ENCODE measurements around the gene RNF224. TPM values are rescaled to one million over a fixed set of nuclear protein-coding genes. Genes with fewer than 3 reads are reported as not detected.
A peak's percentile ranks its signal among the peaks of the same experiment; 100 is the strongest.

The RNF224 gene
- total and polyA plus RNA-seq, 2 of the 13 experiments (the other 11 are each of a cell fraction or from before 2014, with no cell fraction given), result 0.09 TPM; not detected in 1

DNA sequence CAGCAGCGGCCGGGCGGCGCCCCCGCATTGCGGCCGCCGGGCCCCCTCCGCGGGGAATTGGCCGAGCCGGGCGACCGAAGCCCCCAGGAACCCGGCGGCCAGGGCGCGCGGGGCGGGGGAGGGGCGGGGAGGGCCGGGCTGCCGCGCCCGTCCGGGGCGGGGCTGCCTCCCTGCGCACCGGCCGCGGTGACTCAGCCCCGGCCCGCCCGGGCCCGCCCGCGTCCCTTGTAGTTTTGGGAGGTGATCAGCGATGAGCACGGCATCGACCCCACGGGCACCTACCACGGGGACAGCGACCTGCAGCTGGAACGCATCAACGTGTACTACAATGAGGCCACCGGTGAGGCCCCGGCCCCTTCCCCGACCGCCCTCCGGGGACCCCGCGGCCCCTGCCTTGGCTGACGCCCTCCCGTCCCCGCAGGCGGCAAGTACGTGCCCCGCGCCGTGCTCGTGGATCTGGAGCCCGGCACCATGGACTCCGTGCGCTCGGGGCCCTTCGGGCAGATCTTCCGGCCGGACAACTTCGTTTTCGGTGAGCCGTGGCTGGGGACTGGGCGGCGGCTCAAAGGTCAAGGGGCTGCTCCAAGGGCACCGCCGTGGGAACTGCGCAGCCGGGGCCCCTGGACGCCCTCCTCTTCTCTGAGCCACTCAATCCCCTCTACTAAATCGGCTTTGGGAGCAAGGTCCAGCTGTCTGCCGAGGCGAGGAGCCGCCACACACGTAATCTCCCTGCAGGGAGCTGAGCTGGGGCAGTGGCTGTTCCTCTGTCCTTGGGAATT lies 14.4 kb downstream of the RNF224 start (continued):
- TF ChIP-seq, protein P1, sequence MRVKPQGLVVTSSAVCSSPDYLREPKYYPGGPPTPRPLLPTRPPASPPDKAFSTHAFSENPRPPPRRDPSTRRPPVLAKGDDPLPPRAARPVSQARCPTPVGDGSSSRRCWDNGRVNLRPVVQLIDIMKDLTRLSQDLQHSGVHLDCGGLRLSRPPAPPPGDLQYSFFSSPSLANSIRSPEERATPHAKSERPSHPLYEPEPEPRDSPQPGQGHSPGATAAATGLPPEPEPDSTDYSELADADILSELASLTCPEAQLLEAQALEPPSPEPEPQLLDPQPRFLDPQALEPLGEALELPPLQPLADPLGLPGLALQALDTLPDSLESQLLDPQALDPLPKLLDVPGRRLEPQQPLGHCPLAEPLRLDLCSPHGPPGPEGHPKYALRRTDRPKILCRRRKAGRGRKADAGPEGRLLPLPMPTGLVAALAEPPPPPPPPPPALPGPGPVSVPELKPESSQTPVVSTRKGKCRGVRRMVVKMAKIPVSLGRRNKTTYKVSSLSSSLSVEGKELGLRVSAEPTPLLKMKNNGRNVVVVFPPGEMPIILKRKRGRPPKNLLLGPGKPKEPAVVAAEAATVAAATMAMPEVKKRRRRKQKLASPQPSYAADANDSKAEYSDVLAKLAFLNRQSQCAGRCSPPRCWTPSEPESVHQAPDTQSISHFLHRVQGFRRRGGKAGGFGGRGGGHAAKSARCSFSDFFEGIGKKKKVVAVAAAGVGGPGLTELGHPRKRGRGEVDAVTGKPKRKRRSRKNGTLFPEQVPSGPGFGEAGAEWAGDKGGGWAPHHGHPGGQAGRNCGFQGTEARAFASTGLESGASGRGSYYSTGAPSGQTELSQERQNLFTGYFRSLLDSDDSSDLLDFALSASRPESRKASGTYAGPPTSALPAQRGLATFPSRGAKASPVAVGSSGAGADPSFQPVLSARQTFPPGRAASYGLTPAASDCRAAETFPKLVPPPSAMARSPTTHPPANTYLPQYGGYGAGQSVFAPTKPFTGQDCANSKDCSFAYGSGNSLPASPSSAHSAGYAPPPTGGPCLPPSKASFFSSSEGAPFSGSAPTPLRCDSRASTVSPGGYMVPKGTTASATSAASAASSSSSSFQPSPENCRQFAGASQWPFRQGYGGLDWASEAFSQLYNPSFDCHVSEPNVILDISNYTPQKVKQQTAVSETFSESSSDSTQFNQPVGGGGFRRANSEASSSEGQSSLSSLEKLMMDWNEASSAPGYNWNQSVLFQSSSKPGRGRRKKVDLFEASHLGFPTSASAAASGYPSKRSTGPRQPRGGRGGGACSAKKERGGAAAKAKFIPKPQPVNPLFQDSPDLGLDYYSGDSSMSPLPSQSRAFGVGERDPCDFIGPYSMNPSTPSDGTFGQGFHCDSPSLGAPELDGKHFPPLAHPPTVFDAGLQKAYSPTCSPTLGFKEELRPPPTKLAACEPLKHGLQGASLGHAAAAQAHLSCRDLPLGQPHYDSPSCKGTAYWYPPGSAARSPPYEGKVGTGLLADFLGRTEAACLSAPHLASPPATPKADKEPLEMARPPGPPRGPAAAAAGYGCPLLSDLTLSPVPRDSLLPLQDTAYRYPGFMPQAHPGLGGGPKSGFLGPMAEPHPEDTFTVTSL (CRISPR knock-in tag; IDR thresholded peaks at IDR 0.05; ENCODE audit: borderline replicate concordance), result no peak
- no peak for TF ChIP-seq PHF5A (CRISPR knock-in tag; IDR thresholded peaks at IDR 0.05; ENCODE audit: low read depth, unreplicated experiment)
- TF ChIP-seq, protein P2, sequence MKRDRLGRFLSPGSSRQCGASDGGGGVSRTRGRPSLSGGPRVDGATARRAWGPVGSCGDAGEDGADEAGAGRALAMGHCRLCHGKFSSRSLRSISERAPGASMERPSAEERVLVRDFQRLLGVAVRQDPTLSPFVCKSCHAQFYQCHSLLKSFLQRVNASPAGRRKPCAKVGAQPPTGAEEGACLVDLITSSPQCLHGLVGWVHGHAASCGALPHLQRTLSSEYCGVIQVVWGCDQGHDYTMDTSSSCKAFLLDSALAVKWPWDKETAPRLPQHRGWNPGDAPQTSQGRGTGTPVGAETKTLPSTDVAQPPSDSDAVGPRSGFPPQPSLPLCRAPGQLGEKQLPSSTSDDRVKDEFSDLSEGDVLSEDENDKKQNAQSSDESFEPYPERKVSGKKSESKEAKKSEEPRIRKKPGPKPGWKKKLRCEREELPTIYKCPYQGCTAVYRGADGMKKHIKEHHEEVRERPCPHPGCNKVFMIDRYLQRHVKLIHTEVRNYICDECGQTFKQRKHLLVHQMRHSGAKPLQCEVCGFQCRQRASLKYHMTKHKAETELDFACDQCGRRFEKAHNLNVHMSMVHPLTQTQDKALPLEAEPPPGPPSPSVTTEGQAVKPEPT (CRISPR knock-in tag; IDR thresholded peaks at IDR 0.05; ENCODE audit: low read depth), result 0 out of 2 replicates have a peak, but pooled peaks have one; percentile 23
- TF ChIP-seq CEBPG (CRISPR knock-in tag; IDR thresholded peaks at IDR 0.05), result no peak
- no peak for TF ChIP-seq HNRNPH1 (optimal IDR thresholded peaks at IDR 0.05; ENCODE audit: low read depth, low read length)
- TF ChIP-seq HNRNPUL1 (IDR thresholded peaks at IDR 0.05; ENCODE audit: low read depth, low read length), result no peak
- TF ChIP-seq ZNF737 (CRISPR knock-in tag; IDR thresholded peaks at IDR 0.05; ENCODE audit: borderline replicate concordance), result no peak
- TF ChIP-seq, protein P3, sequence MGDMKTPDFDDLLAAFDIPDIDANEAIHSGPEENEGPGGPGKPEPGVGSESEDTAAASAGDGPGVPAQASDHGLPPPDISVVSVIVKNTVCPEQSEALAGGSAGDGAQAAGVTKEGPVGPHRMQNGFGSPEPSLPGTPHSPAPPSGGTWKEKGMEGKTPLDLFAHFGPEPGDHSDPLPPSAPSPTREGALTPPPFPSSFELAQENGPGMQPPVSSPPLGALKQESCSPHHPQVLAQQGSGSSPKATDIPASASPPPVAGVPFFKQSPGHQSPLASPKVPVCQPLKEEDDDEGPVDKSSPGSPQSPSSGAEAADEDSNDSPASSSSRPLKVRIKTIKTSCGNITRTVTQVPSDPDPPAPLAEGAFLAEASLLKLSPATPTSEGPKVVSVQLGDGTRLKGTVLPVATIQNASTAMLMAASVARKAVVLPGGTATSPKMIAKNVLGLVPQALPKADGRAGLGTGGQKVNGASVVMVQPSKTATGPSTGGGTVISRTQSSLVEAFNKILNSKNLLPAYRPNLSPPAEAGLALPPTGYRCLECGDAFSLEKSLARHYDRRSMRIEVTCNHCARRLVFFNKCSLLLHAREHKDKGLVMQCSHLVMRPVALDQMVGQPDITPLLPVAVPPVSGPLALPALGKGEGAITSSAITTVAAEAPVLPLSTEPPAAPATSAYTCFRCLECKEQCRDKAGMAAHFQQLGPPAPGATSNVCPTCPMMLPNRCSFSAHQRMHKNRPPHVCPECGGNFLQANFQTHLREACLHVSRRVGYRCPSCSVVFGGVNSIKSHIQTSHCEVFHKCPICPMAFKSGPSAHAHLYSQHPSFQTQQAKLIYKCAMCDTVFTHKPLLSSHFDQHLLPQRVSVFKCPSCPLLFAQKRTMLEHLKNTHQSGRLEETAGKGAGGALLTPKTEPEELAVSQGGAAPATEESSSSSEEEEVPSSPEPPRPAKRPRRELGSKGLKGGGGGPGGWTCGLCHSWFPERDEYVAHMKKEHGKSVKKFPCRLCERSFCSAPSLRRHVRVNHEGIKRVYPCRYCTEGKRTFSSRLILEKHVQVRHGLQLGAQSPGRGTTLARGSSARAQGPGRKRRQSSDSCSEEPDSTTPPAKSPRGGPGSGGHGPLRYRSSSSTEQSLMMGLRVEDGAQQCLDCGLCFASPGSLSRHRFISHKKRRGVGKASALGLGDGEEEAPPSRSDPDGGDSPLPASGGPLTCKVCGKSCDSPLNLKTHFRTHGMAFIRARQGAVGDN (CRISPR knock-in tag; IDR thresholded peaks at IDR 0.05), result peak; percentile 67
- TF ChIP-seq, protein P4, sequence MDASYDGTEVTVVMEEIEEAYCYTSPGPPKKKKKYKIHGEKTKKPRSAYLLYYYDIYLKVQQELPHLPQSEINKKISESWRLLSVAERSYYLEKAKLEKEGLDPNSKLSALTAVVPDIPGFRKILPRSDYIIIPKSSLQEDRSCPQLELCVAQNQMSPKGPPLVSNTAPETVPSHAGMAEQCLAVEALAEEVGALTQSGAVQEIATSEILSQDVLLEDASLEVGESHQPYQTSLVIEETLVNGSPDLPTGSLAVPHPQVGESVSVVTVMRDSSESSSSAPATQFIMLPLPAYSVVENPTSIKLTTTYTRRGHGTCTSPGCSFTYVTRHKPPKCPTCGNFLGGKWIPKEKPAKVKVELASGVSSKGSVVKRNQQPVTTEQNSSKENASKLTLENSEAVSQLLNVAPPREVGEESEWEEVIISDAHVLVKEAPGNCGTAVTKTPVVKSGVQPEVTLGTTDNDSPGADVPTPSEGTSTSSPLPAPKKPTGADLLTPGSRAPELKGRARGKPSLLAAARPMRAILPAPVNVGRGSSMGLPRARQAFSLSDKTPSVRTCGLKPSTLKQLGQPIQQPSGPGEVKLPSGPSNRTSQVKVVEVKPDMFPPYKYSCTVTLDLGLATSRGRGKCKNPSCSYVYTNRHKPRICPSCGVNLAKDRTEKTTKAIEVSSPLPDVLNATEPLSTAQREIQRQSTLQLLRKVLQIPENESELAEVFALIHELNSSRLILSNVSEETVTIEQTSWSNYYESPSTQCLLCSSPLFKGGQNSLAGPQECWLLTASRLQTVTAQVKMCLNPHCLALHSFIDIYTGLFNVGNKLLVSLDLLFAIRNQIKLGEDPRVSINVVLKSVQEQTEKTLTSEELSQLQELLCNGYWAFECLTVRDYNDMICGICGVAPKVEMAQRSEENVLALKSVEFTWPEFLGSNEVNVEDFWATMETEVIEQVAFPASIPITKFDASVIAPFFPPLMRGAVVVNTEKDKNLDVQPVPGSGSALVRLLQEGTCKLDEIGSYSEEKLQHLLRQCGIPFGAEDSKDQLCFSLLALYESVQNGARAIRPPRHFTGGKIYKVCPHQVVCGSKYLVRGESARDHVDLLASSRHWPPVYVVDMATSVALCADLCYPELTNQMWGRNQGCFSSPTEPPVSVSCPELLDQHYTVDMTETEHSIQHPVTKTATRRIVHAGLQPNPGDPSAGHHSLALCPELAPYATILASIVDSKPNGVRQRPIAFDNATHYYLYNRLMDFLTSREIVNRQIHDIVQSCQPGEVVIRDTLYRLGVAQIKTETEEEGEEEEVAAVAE (CRISPR knock-in tag; IDR thresholded peaks at IDR 0.05; ENCODE audit: borderline replicate concordance), result peak; percentile 43; the same call in 1 of the 2 replicates
- TF ChIP-seq RFX5 (IDR thresholded peaks at IDR 0.05; ENCODE audit: low read depth, low read length), result no peak
- TF ChIP-seq HDAC1 (CRISPR knock-in tag; IDR thresholded peaks at IDR 0.05), result peak; percentile 66
- TF ChIP-seq POLR2A (IDR thresholded peaks at IDR 0.05; ENCODE audit: insufficient read depth in 1 of 2, low read depth in 2 of 2, low read length in 2 of 2), result no peak; a peak in 1 of 4 replicates
